A549 (cell line): ENCODE measurements around the gene NT5DC2. TPM values are rescaled to one million over a fixed set of nuclear protein-coding genes. Genes with fewer than 3 reads are reported as not detected.
A peak's percentile ranks its signal among the peaks of the same experiment; 100 is the strongest.

Experiments used
- ATAC-seq, 2 experiments: fragments of 200-7000 bp in 1 of 2; fragments of >200 bp in 1 of 2; cut with Nextera tagmentation in 1 of 2; cut with Tn5 transposase in 1 of 2; 3 replicates each; pipeline versions ENCODE4 v1.8.0 to v1.9.1; 2018 to 2020; ENCODE audit warnings: mild to moderate bottlenecking in 1 of 2, moderate library complexity in 1 of 2
- CTCF ChIA-PET: fragments of 300-600 bp; sonication (Branson Sonifier 250); formaldehyde crosslinking; extraction: SDS; loops from one replicate; lab custom pipeline; 2021; ENCODE audit warnings: antibody characterized with exemption, inconsistent platforms; lab: Yijun Ruan, JAX
- POLR2A ChIA-PET: fragments of 350-600 bp; formaldehyde crosslinking; extraction: SDS; loops from one replicate; lab custom pipeline; 2021; ENCODE audit warnings: antibody characterized with exemption, inconsistent platforms; lab: Yijun Ruan, JAX
- DNase-seq, 2 experiments: peaks; one replicate each; pipeline versions ENCODE4 v3.0.0 to v3.0.0-alpha.2; 2011 to 2016; ENCODE audit warnings: low read depth in 1 of 2, low spot score in 1 of 2
- FAIRE-seq: peaks from 2 replicates; lab custom pipeline; 2011; peaks lifted over from hg19 to GRCh38; lab: Jason Lieb, UNC
- H3K27ac ChIP-seq, 2 experiments: fragments of >200 bp; sonication (Bioruptor Twin); formaldehyde crosslinking; 3 replicates each; pipeline ENCODE4 v1.5.1; 2016 to 2017
- H3K4me1 ChIP-seq: fragments of >200 bp; sonication (Bioruptor Twin); formaldehyde crosslinking; 3 replicates; pipeline ENCODE4 v1.6.1; 2016
- H3K4me2 ChIP-seq: fragments of >200 bp; sonication (Bioruptor Twin); formaldehyde crosslinking; 3 replicates; pipeline ENCODE4 v1.6.1; 2016
- H3K4me3 ChIP-seq: fragments of >200 bp; sonication (Bioruptor Twin); formaldehyde crosslinking; 3 replicates; pipeline ENCODE4 v1.5.1; 2016
- H3K9me3 ChIP-seq: fragments of >200 bp; sonication (Bioruptor Twin); formaldehyde crosslinking; 3 replicates; pipeline ENCODE4 v1.6.1; 2016
- BCL3 ChIP-seq: fragments of >200 bp; sonication (Bioruptor Twin); formaldehyde crosslinking; IDR thresholded peaks from 3 replicates; pipeline ENCODE4 v1.6.1; 2016
- FOSL2 ChIP-seq, 2 experiments: fragments of 450-650 bp in 1 of 2; fragments of >200 bp in 1 of 2; sonication (Bioruptor Twin) in 1 of 2; formaldehyde crosslinking; IDR thresholded peaks; 2 replicates each; pipeline versions ENCODE4 v1.5.0 to v1.6.1; 2016 to 2020; ENCODE audit warnings: mild to moderate bottlenecking in 1 of 2, moderate library complexity in 1 of 2
- HMGXB4 ChIP-seq: fragments of 250-450 bp; sonication (Bioruptor Pico); IDR thresholded peaks from 2 replicates; pipeline ENCODE4 v1.5.0; 2021; ENCODE audit warnings: mild to moderate bottlenecking, moderate library complexity, borderline replicate concordance
- HOXB13 ChIP-seq: fragments of 250-450 bp; sonication (Bioruptor Pico); IDR thresholded peaks from 2 replicates; pipeline ENCODE4 v1.5.0; 2020; ENCODE audit warnings: low read depth, mild to moderate bottlenecking, moderate library complexity
- HOXB5 ChIP-seq: fragments of 250-450 bp; sonication (Bioruptor Pico); IDR thresholded peaks from 2 replicates; pipeline ENCODE4 v1.5.0; 2020; ENCODE audit warnings: mild to moderate bottlenecking, moderate library complexity
- KDM5A ChIP-seq: fragments of 200-600 bp; sonication (generic); IDR thresholded peaks from 2 replicates; pipeline ENCODE4 v1.6.1; 2016; ENCODE audit warnings: antibody characterized with exemption, mild to moderate bottlenecking
- MAZ ChIP-seq: fragments of 150-350 bp; IDR thresholded peaks from 2 replicates; pipeline ENCODE4 v1.6.1; 2014; ENCODE audit warnings: antibody characterized with exemption, low read depth, low read length, borderline replicate concordance
- PBX3 ChIP-seq: IDR thresholded peaks from 2 replicates; pipeline ENCODE4 v1.6.1; 2012
- POLR2AphosphoS2 ChIP-seq: conservative IDR thresholded peaks from 2 replicates; pipeline ENCODE4 v1.6.1; 2012; ENCODE audit warnings: low read length, improper control_type of control experiment, inconsistent platforms
- RFX5 ChIP-seq: fragments of 450-650 bp; IDR thresholded peaks from 2 replicates; pipeline ENCODE4 v1.7.1; 2014; ENCODE audit warnings: antibody characterized with exemption, mild to moderate bottlenecking, moderate library complexity
- RNF2 ChIP-seq: fragments of 200-600 bp; sonication (generic); IDR thresholded peaks from 2 replicates; pipeline ENCODE4 v1.6.1; 2016; ENCODE audit warnings: low read depth, mild to moderate bottlenecking, antibody characterized with exemption, moderate library complexity, borderline replicate concordance
- TFCP2L1 ChIP-seq: fragments of 250-450 bp; sonication (Bioruptor Pico); IDR thresholded peaks from 2 replicates; pipeline ENCODE4 v1.5.0; 2021; ENCODE audit warnings: mild to moderate bottlenecking
- TP53 ChIP-seq: fragments of 250-450 bp; sonication (Bioruptor Pico); IDR thresholded peaks from 2 replicates; pipeline ENCODE4 v1.5.0; 2021; ENCODE audit warnings: mild to moderate bottlenecking, moderate library complexity
- ZSCAN20 ChIP-seq: fragments of 250-450 bp; sonication (Bioruptor Pico); IDR thresholded peaks from 2 replicates; pipeline ENCODE4 v1.8.0; 2022; ENCODE audit warnings: mild to moderate bottlenecking, moderate library complexity
- WGBS: methylation state at CpG from one replicate; pipeline ENCODE4 v1.1.6; 2017; ENCODE audit errors: missing lambda C conversion rate; 5-methylcytosine and 5-hydroxymethylcytosine counted together
- polyA plus RNA-seq, 4 experiments: library from polyadenylated mRNA; depleted of rRNA in 3 of 4; stranded (reverse); fragments of >200 nt; fragmentation: RNase III in 1 of 4; extraction: RNeasy Plus Mini Kit Qiagen cat#74134 plus additional on column Dnase treatment in 1 of 4; gene quantifications; 2 replicates in 3 of 4; 3 replicates in 1 of 4; pipeline ENCODE4 v1.2.3, GENCODE V29; 2011 to 2017

Gene NT5DC2
- polyA plus RNA-seq, 2 of the 4 experiments (the other 2 are of a cell fraction): 23.2 to 81.1 TPM

GRCh38 chr3:52498137-52499054, 35.3 kb downstream of the NT5DC2 start:
- no peak for FAIRE-seq
- ChIA-PET POLR2A (no interaction called here), CTCF (interaction anchor here (2.2 kb wide), 1 partner anchor 26 kb away, joined by 6 read pairs; no protein-coding TSS in a partner anchor)
- no peaks in the 10 kb centered on the region for H3K4me1 ChIP-seq
- ATAC-seq: no peak
- H3K9me3 ChIP-seq: no peaks in the 10 kb centered on the region
- H3K4me3 ChIP-seq: no peak overlapping the region
- no peak for DNase-seq
- TF ChIP-seq HOXB5 (CRISPR knock-in tag): no peak
- TF ChIP-seq PBX3: no peak
- no peak for TF ChIP-seq RFX5
- no peak for TF ChIP-seq POLR2AphosphoS2
- TF ChIP-seq BCL3: no peak
- TF ChIP-seq ZSCAN20 (CRISPR knock-in tag): no peak
- TF ChIP-seq TP53 (CRISPR knock-in tag): no peak
- no peak for TF ChIP-seq MAZ
- TF ChIP-seq RNF2: no peak
- TF ChIP-seq KDM5A: no peak
- TF ChIP-seq TFCP2L1 (CRISPR knock-in tag): no peak
- no peak for TF ChIP-seq FOSL2 (IDR thresholded peaks at IDR 0.05)
- no peak for TF ChIP-seq FOSL2 (CRISPR knock-in tag; IDR thresholded peaks at IDR 0.05)
- TF ChIP-seq HOXB13 (CRISPR knock-in tag): no peak
- no peak overlapping the region for H3K4me2 ChIP-seq
- H3K27ac ChIP-seq: no peak overlapping the region
- 78% methylated on average over 13 of the region's 24 CpGs for WGBS

GRCh38 chr3:52495777-52496602, 37.7 kb downstream of the NT5DC2 start:
- H3K27ac ChIP-seq: no peak overlapping the region
- WGBS: 53% methylated on average over 8 of the region's 16 CpGs
- CTCF ChIA-PET: no interaction called here
- POLR2A ChIA-PET: no interaction called here
- no peak for DNase-seq
- no peak for FAIRE-seq
- H3K9me3 ChIP-seq: no peaks in the 10 kb centered on the region
- ATAC-seq: peak; percentile 7 to 14; a peak in 2 of 6 replicates
- no peaks in the 10 kb centered on the region for H3K4me1 ChIP-seq
- no peak overlapping the region for H3K4me3 ChIP-seq
- TF ChIP-seq HMGXB4 (CRISPR knock-in tag) (no peak), POLR2AphosphoS2 (no peak)
- H3K4me2 ChIP-seq: no peak overlapping the region
